Mucosa of rectum (tissue), 2 donors: Measurements from ENCODE around the gene TSKU.

Experiments used
- H3K27ac ChIP-seq, 2 donors: one replicate each; pipeline ENCODE4 v1.7.0; 2013; ENCODE audit warnings: inconsistent platforms in 2 of 2, low read depth in 2 of 2, low read length in 2 of 2
- H3K27me3 ChIP-seq, 2 donors: one replicate each; pipeline ENCODE4 v1.7.0; 2013; ENCODE audit warnings: low read length in 2 of 2; ENCODE audit not compliant: control insufficient read depth in 2 of 2, insufficient read depth in 2 of 2
- H3K36me3 ChIP-seq, 2 donors: one replicate each; pipeline ENCODE4 v1.7.0; 2013; ENCODE audit warnings: low read length in 2 of 2; ENCODE audit not compliant: control insufficient read depth in 2 of 2, insufficient read depth in 2 of 2
- H3K4me1 ChIP-seq, 2 donors: one replicate each; pipeline ENCODE4 v1.7.0; 2013; ENCODE audit warnings: low read length in 2 of 2, mild to moderate bottlenecking in 1 of 2; ENCODE audit not compliant: control insufficient read depth in 2 of 2, insufficient read depth in 2 of 2
- H3K4me3 ChIP-seq, 2 donors: one replicate each; pipeline ENCODE4 v1.7.0; 2013; ENCODE audit warnings: low read length in 2 of 2
- H3K9ac ChIP-seq, 2 donors: one replicate each; pipeline ENCODE4 v1.7.0; 2013; ENCODE audit warnings: low read length in 2 of 2, low read depth in 1 of 2, mild to moderate bottlenecking in 1 of 2
- H3K9me3 ChIP-seq, 2 donors: one replicate each; pipeline ENCODE4 v1.7.0; 2013; ENCODE audit warnings: low read length in 2 of 2; ENCODE audit not compliant: control insufficient read depth in 2 of 2
- donor health status: healthy.
- donor health status: Normal muscosa, but diverticular disease.

The TSKU gene

DNA sequence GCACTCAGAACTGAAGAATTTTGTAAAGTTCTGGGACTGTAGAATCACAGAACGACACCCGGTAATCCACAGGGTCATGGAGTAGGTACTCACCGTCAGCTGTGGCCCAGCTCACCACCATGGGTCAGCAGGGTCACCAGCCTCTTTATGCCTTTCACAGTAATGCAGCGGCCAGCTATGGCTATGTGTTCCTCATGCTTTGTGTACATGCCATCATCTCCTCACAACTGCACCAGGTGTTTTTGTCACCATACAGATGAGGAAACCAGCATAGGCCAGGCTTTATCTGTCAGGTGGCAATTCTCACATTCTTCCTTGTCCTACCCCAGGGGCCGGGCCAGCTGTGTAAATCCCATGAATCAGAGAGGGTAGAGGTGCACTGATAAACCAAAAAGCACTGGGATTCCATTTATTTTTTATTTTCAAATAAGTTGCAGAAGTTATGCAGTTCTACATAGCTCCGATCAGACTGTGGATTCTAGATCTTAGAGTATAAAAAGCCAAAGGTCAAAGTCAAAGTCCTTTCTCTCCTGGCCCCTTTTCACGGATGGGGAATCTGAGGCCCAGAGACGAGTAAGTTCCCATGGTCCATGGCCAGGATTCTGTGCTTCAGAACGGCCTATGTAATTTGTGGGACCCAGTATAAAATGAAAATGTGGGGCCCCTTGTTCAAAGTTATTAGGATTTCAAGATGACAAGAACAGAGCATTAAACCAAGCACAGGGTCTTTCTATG lies 17.5 kb downstream of the TSKU start:
- no peaks in the 10 kb centered on the region for H3K9me3 ChIP-seq
- H3K9ac ChIP-seq: no peak overlapping the region
- peaks cover 8 to 12% of the 10 kb centered on the region in 2 donors for H3K36me3 ChIP-seq
- peaks cover 2% of the 10 kb centered on the region in 2 donors for H3K27me3 ChIP-seq
- peaks cover 29 to 32% of the 10 kb centered on the region in 2 donors for H3K4me1 ChIP-seq
- no peak overlapping the region for H3K27ac ChIP-seq
- no peak overlapping the region for H3K4me3 ChIP-seq

DNA sequence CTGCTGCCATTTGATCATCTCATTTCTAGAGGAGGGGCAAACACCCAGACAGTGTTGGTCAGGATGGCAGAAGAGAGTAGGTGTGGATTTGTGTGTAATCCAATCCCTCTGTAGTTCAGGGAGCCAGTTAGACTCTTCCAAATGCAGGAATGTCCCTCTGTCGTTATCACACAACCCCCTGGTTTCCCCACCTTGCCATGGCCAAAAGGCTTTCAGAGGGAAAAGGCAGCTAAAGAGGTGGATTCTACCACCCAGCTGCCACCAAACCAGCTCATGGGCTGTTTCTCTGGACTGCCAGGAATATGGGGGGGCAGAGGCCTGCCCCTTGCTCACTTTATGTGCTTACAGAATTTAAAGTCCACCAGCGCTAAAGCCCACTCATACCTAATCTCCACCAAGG lies 18.1 kb downstream of the TSKU start:
- Histone ChIP-seq H3K27me3 (peaks cover 2% of the 10 kb centered on the region in 2 donors), H3K9me3 (no peaks in the 10 kb centered on the region), H3K4me3 (no peak overlapping the region), H3K9ac (no peak overlapping the region), H3K27ac (no peak overlapping the region), H3K36me3 (peaks cover 3 to 7% of the 10 kb centered on the region in 2 donors), H3K4me1 (peaks cover 25 to 28% of the 10 kb centered on the region in 2 donors)

DNA sequence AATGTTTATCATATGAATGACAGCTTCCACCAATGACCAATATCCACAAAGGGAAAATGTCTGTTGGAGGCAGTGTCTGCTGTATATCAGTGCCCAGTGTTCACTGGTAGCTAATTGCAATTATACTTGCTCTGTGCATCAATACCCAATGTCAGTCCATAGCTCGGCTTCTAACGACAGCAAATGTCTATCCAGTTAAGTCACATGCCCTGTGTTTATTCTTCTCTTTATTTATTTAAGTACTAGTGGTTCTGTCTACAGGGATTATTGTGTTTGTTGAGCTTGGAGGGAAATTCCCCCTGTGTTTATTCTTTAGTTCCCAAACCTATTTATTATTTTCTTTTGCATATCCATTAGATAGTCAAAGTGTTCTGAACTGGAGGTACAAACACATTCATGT lies 18.6 kb downstream of the TSKU start:
- Histone ChIP-seq H3K27me3 (peaks cover 2% of the 10 kb centered on the region in 2 donors), H3K4me3 (no peak overlapping the region), H3K27ac (no peak overlapping the region), H3K36me3 (peaks cover 1 to 2% of the 10 kb centered on the region in 2 donors), H3K9ac (no peak overlapping the region), H3K4me1 (peaks cover 20 to 23% of the 10 kb centered on the region in 2 donors), H3K9me3 (no peaks in the 10 kb centered on the region)

DNA sequence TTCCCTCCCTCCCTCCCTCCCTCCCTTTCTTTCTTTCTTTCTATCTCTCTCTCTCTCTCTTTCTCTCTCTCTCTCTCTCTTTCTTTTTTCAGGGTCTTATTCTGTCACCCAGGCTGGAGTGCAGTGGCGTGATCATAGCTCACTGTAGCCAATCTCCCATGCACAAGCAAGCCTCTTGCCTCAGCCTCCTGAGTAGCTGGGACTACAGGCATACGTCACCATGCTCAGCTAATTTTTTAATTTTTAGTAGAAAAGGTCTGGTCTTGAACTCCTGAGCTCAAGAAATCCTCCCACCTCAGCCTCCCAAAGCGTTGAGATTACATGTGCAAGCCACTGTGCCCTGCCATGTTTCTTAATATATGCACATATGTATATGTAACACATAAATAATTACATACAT lies 19.0 kb downstream of the TSKU start:
- no peak overlapping the region for H3K4me3 ChIP-seq
- peaks cover 18 to 22% of the 10 kb centered on the region in 2 donors for H3K4me1 ChIP-seq
- no peak overlapping the region for H3K27ac ChIP-seq
- peaks cover 0 to 2% of the 10 kb centered on the region in 2 donors for H3K36me3 ChIP-seq
- no peaks in the 10 kb centered on the region for H3K9me3 ChIP-seq
- H3K27me3 ChIP-seq: peaks cover 2% of the 10 kb centered on the region in 2 donors
- H3K9ac ChIP-seq: no peak overlapping the region

DNA sequence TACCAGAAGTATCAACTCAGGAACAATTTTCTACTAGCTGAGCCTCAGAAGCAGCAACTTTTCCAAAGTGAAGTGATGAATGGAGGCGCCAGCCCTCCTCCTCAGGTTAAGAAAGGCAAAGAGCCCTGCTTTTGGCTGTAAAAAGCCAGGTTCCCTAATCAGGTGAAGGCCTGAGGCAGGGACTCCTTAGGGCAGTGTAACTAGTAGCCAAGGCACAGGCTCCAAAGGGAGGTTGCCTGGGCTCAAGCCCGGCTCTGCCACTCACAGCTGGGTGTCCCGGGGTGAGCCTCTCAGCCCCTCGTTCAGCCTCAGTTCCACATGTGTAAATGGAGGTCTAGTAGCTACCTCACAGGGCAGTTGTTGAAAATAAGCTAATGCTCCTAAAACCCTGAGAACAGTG lies 19.5 kb downstream of the TSKU start:
- Histone ChIP-seq H3K27ac (no peak overlapping the region), H3K27me3 (peaks cover 2% of the 10 kb centered on the region in 2 donors), H3K9me3 (no peaks in the 10 kb centered on the region), H3K4me1 (peaks cover 18 to 24% of the 10 kb centered on the region in 2 donors), H3K36me3 (peaks cover 0 to 2% of the 10 kb centered on the region in 2 donors), H3K9ac (no peak overlapping the region), H3K4me3 (no peak overlapping the region)

DNA sequence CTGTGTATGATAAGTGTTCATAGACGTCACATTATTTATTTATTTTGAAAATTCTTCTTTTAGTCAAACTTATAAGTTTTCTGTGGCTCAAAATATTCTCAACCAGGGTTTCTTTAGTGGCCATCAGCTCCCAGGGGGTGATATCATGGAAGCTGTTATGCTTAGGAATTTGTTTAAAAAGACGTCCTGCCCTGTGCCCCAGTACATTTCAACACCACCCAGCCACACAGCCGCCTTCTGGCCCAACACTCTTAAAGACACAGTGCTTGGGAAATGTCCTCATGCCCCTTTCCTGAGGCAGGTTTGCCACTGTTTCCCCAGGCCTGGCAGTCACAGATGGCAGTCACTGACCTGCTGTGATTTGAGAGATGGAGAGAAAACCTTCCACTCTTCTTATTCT lies 19.9 kb downstream of the TSKU start:
- no peak overlapping the region for H3K9ac ChIP-seq
- H3K27me3 ChIP-seq: peaks cover 2% of the 10 kb centered on the region in 2 donors
- no peaks in the 10 kb centered on the region for H3K9me3 ChIP-seq
- H3K27ac ChIP-seq: no peak overlapping the region
- no peak overlapping the region for H3K4me3 ChIP-seq
- peaks cover 18 to 24% of the 10 kb centered on the region in 2 donors for H3K4me1 ChIP-seq
- H3K36me3 ChIP-seq: peaks cover 0 to 2% of the 10 kb centered on the region in 2 donors

DNA sequence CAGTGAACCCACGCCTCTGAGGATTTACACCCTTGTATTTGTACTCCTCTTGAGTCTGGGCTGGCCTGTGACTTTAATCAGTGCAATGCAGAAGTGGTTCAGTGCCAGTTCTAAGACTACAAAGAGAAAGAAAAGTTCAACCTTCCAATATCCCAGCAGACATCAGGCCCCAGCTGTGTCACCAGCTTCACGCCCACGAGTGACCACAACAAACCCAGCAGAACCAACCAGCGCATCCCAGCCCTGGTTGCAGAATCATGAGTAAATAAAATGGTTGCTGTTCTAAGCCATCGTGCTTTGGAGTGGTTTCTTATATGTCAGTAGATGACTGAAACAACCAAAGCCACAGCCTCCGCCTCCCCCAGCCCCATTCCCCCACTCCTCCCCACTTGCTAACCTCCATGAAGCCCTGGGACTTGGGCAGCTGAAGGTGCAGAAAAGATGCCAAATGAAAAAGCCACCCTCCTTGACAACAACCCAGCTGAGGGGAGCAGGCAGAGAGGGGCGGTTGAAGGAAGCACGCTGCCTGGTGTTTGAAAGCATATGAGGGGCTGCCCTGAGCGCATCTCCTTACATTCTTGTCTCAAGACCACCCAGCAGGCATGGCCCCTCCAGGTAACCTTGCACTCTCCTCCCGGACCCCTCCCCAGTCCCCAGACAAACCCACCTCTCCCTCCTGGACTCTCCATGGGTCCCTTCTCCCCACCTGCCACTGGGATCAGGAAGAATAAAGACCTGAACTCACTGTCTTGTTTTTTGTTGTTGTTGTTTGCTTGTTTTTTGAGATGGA lies 20.9 kb downstream of the TSKU start:
- no peak overlapping the region for H3K9ac ChIP-seq
- no peaks in the 10 kb centered on the region for H3K9me3 ChIP-seq
- no peak overlapping the region for H3K27ac ChIP-seq
- H3K4me3 ChIP-seq: no peak overlapping the region
- no peaks in the 10 kb centered on the region for H3K36me3 ChIP-seq
- H3K27me3 ChIP-seq: peaks cover 2% of the 10 kb centered on the region in 2 donors
- H3K4me1 ChIP-seq: peaks cover 9 to 20% of the 10 kb centered on the region in 2 donors

DNA sequence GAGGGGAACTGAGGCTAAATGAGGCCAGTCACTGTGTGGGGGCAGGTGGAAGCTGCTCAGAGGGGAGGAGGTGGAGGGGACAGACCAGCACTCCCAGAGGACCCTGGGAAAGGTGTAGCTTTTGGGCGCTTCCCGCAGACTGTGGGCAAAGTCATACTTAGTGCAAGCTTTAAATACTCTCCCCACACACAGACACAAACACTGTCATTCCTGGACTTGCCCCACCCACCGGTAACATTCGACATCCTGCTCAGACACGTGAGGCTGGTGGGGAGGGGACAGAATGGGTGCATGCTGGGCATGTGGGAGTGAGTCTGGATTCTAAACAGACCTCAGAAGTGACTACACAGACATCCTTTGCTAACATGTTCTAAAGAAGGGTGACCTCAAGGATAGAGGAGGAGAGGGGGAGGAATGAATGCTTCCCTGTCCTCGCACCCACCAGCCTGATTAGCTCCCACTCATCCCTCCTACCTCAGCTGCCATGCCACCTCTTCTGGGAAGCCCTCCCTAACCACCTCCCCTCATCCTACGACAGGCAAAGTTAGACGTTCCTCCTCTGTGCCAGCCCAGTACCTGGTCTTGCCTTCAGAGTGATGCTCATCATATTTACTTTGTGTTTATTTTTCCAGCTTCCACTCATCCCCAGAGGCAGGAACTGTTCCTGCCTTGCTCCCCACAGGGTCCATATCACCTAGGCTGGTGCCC lies 22.2 kb downstream of the TSKU start:
- Histone ChIP-seq H3K4me1 (peaks cover 3 to 13% of the 10 kb centered on the region in 2 donors), H3K9ac (no peak overlapping the region), H3K9me3 (no peaks in the 10 kb centered on the region)

DNA sequence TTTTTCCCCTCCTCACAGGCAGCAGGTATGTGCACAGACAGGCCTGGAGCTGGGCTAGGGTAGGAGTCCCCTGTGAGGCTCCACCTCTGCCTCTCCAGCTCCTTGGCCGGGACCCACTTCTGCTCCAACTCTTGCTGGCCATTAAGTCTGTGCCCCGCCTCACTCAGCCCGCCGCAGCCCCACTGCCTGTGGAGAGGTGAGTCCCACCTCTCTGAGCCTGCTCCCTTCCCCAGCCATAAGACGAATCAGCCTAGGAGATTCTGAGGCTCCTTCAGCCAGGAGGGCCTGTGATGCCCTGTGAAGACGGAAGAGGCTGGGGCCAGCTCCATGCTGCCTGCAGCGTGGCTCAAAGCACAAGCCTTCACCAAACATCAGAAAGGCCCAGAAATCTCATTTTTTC lies 23.0 kb downstream of the TSKU start:
- Histone ChIP-seq H3K4me1 (peaks cover 6 to 10% of the 10 kb centered on the region in 2 donors), H3K27me3 (peaks cover 2% of the 10 kb centered on the region in 2 donors), H3K9ac (no peak overlapping the region), H3K36me3 (no peaks in the 10 kb centered on the region), H3K9me3 (no peaks in the 10 kb centered on the region), H3K27ac (no peak overlapping the region), H3K4me3 (no peak overlapping the region)

More for the DNA sequence above, 22.2 kb downstream of the TSKU start:
- H3K27me3 ChIP-seq: peaks cover 2% of the 10 kb centered on the region in 2 donors
- H3K27ac ChIP-seq: no peak overlapping the region
- H3K4me3 ChIP-seq: no peak overlapping the region
- H3K36me3 ChIP-seq: no peaks in the 10 kb centered on the region
